Fibroblast of the aortic adventitia (primary cell): ENCODE results near the gene ARL11. TPM values are rescaled to one million over a fixed set of nuclear protein-coding genes. Genes with fewer than 3 reads are reported as not detected.

Experiments used
- DNase-seq: peaks from one replicate; pipeline ENCODE4 v3.0.0-alpha.2; 2010; ENCODE audit warnings: low read depth
- H3K4me3 ChIP-seq: 2 replicates; pipeline ENCODE4 v1.5.1; 2011; ENCODE audit warnings: low read depth, mild to moderate bottlenecking, control low read depth, low read length, moderate library complexity
- CTCF ChIP-seq: IDR thresholded peaks from 2 replicates; pipeline ENCODE4 v1.5.1; 2011; ENCODE audit warnings: mild to moderate bottlenecking, low read length, control low read depth, inconsistent platforms; ENCODE audit not compliant: insufficient read depth
- total RNA-seq: library from RNA; depleted of rRNA; stranded (reverse); fragments of >200 nt; gene quantifications from 2 replicates; pipeline ENCODE4 v1.2.3, GENCODE V29; 2012; ENCODE audit warnings: low replicate concordance

ARL11 gene
- total RNA-seq, 1 donor, result not detected

GRCh38 chr13:49615836-49616675, 12.3 kb upstream of the ARL11 start:
- H3K4me3 ChIP-seq, result no peak overlapping the region
- peak; percentile 19 for DNase-seq
- no peak for TF ChIP-seq CTCF

GRCh38 chr13:49616676-49617065, 11.6 kb upstream of the ARL11 start:
- TF ChIP-seq CTCF, result no peak
- no peak overlapping the region for H3K4me3 ChIP-seq
- no peak for DNase-seq

GRCh38 chr13:49620170-49620621, 8.1 kb upstream of the ARL11 start:
- H3K4me3 ChIP-seq, result no peak overlapping the region
- TF ChIP-seq CTCF, result no peak

GRCh38 chr13:49622174-49622946, 5.9 kb upstream of the ARL11 start:
- peak; percentile 36 for DNase-seq
- H3K4me3 ChIP-seq, result no peak overlapping the region
- no peak for TF ChIP-seq CTCF

More at GRCh38 chr13:49620170-49620621, 8.1 kb upstream of the ARL11 start:
- DNase-seq, result no peak

- DNase-seq, result no peak
- no peak for TF ChIP-seq CTCF
- H3K4me3 ChIP-seq, result no peak overlapping the region
Measured at GRCh38 chr13:49624229-49624628, 4.1 kb upstream of the ARL11 start.

GRCh38 chr13:49625392-49626079, 2.8 kb upstream of the ARL11 start:
- no peak overlapping the region for H3K4me3 ChIP-seq
- DNase-seq, result no peak
- no peak for TF ChIP-seq CTCF
